Sigmoid colon (tissue), 4 donors: ENCODE results near the gene SOX10.

Source experiments
- EP300 ChIP-seq, 4 donors: sonication (generic); formaldehyde crosslinking; IDR thresholded peaks; one replicate each; pipeline ENCODE4 v1.6.1; 2017; ENCODE audit warnings: antibody characterized with exemption in 4 of 4
- POLR2A ChIP-seq, 2 donors: fragments of 450-650 bp; IDR thresholded peaks; one replicate each; pipeline ENCODE4 v1.6.1; 2016; ENCODE audit warnings: antibody characterized with exemption in 2 of 2, mild to moderate bottlenecking in 2 of 2, moderate library complexity in 2 of 2
- TF ChIP-seq, protein P1 (sequence below), 4 experiments: fragments of 450-650 bp in 3 of 4; fragments of 200-600 bp in 1 of 4; IDR thresholded peaks; one replicate each; pipeline ENCODE4 v1.5.1; 2016 to 2019; ENCODE audit warnings: antibody characterized with exemption in 4 of 4, mild to moderate bottlenecking in 3 of 4, moderate library complexity in 2 of 4

- TF ChIP-seq EP300 (IDR thresholded peaks at IDR 0.05) (no peak), POLR2A (IDR thresholded peaks at IDR 0.05) (no peak)
- TF ChIP-seq, protein P1, sequence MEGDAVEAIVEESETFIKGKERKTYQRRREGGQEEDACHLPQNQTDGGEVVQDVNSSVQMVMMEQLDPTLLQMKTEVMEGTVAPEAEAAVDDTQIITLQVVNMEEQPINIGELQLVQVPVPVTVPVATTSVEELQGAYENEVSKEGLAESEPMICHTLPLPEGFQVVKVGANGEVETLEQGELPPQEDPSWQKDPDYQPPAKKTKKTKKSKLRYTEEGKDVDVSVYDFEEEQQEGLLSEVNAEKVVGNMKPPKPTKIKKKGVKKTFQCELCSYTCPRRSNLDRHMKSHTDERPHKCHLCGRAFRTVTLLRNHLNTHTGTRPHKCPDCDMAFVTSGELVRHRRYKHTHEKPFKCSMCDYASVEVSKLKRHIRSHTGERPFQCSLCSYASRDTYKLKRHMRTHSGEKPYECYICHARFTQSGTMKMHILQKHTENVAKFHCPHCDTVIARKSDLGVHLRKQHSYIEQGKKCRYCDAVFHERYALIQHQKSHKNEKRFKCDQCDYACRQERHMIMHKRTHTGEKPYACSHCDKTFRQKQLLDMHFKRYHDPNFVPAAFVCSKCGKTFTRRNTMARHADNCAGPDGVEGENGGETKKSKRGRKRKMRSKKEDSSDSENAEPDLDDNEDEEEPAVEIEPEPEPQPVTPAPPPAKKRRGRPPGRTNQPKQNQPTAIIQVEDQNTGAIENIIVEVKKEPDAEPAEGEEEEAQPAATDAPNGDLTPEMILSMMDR (IDR thresholded peaks at IDR 0.05) = no peak
Observed at GRCh38 chr22:37972527-37972926, 11.8 kb downstream of the SOX10 start.
